Tibial artery (tissue), 4 donors: Measurements from ENCODE around the gene ZNF462.

Source experiments
- DNase-seq, 2 donors: peaks; one replicate each; pipeline ENCODE4 v3.0.0-alpha.2; 2019
- H3K27ac ChIP-seq, 2 donors: fragments of 200-600 bp; sonication (generic) in 1 of 2; 1 replicate in 1 of 2; 2 replicates in 1 of 2; pipeline ENCODE4 v1.5.1; 2018 to 2019; ENCODE audit warnings: mild to moderate bottlenecking in 1 of 2
- H3K27me3 ChIP-seq, 2 donors: fragments of 200-600 bp; sonication (generic) in 1 of 2; one replicate each; pipeline versions ENCODE4 v1.5.1 to v1.6.0; 2016 to 2019
- H3K36me3 ChIP-seq, 3 donors: fragments of 200-600 bp; sonication (generic) in 2 of 3; one replicate each; pipeline ENCODE4 v1.5.1; 2016 to 2019; ENCODE audit warnings: mild to moderate bottlenecking in 2 of 3
- H3K4me1 ChIP-seq, 4 donors: fragments of 200-600 bp; sonication (generic) in 2 of 4; 1 replicate in 3 of 4; 2 replicates in 1 of 4; pipeline ENCODE4 v1.5.1; 2016 to 2019
- H3K4me3 ChIP-seq, 2 donors: fragments of 200-600 bp; sonication (generic) in 1 of 2; 1 replicate in 1 of 2; 2 replicates in 1 of 2; pipeline ENCODE4 v1.5.1; 2018 to 2019; ENCODE audit warnings: mild to moderate bottlenecking in 2 of 2
- H3K9me3 ChIP-seq, 3 donors: fragments of 200-600 bp; sonication (generic) in 1 of 3; one replicate each; pipeline ENCODE4 v1.5.1; 2016 to 2019
- CTCF ChIP-seq, 2 experiments: fragments of 200-600 bp in 1 of 2; fragments of 450-650 bp in 1 of 2; IDR thresholded peaks; one replicate each; pipeline ENCODE4 v1.5.1; 2017 to 2019; ENCODE audit warnings: antibody characterized with exemption in 2 of 2, mild to moderate bottlenecking in 1 of 2, moderate library complexity in 1 of 2
- intact Hi-C: fragments of 100-400 bp; cut with DNase I; formaldehyde crosslinking; loops from one replicate; pipeline ENCODE4 v1.15.0; 2023; ENCODE audit warnings: low total_unique reads

ZNF462 gene

GRCh38 chr9:106877345-106877744 is 14.4 kb downstream of the ZNF462 start:
- intact Hi-C loops = no loop called here
- H3K9me3 ChIP-seq = no peaks in the 10 kb centered on the region

GRCh38 chr9:106878081-106878837 is 15.3 kb downstream of the ZNF462 start:
- DNase-seq = no peak
- no peak for TF ChIP-seq CTCF (IDR thresholded peaks at IDR 0.05)
- no peaks in the 10 kb centered on the region for H3K27me3 ChIP-seq
- no peaks in the 10 kb centered on the region for H3K9me3 ChIP-seq
- H3K27ac ChIP-seq = peak overlapping the region in 1 of 2 donors; percentile 27
- H3K4me3 ChIP-seq = no peak overlapping the region
- H3K36me3 ChIP-seq = no peaks in the 10 kb centered on the region
- H3K4me1 ChIP-seq = peaks cover 0 to 27% (median 14%) of the 10 kb centered on the region in 4 donors
- intact Hi-C loops = no loop called here

More at GRCh38 chr9:106877345-106877744, 14.4 kb downstream of the ZNF462 start:
- Histone ChIP-seq H3K27ac (no peak overlapping the region), H3K36me3 (no peaks in the 10 kb centered on the region), H3K27me3 (no peaks in the 10 kb centered on the region), H3K4me1 (peaks cover 0 to 27% (median 14%) of the 10 kb centered on the region in 4 donors), H3K4me3 (no peak overlapping the region)
- no peak for DNase-seq
- no peak for TF ChIP-seq CTCF (IDR thresholded peaks at IDR 0.05)

- peak in 1 of 2 donors; percentile 74 for DNase-seq
- no peaks in the 10 kb centered on the region for H3K36me3 ChIP-seq
- peaks cover 0 to 27% (median 14%) of the 10 kb centered on the region in 4 donors for H3K4me1 ChIP-seq
- peak overlapping the region in 1 of 2 donors; percentile 27 for H3K27ac ChIP-seq
- no peaks in the 10 kb centered on the region for H3K27me3 ChIP-seq
- no peak overlapping the region for H3K4me3 ChIP-seq
- no peaks in the 10 kb centered on the region for H3K9me3 ChIP-seq
- intact Hi-C loops = no loop called here
- TF ChIP-seq CTCF (IDR thresholded peaks at IDR 0.05) = no peak
Measured at GRCh38 chr9:106878934-106879333, 16.0 kb downstream of the ZNF462 start.

GRCh38 chr9:106879439-106879882 is 16.5 kb downstream of the ZNF462 start:
- intact Hi-C loops = no loop called here

GRCh38 chr9:106880081-106880480 is 17.1 kb downstream of the ZNF462 start:
- Histone ChIP-seq H3K9me3 (no peaks in the 10 kb centered on the region), H3K4me3 (no peak overlapping the region), H3K36me3 (no peaks in the 10 kb centered on the region), H3K4me1 (peaks cover 0 to 34% (median 16%) of the 10 kb centered on the region in 4 donors), H3K27ac (peak overlapping the region in 1 of 2 donors; percentile 10), H3K27me3 (no peaks in the 10 kb centered on the region)
- TF ChIP-seq CTCF (IDR thresholded peaks at IDR 0.05) = no peak
- intact Hi-C loops = no loop called here
- no peak for DNase-seq

More at GRCh38 chr9:106879439-106879882, 16.5 kb downstream of the ZNF462 start:
- H3K27me3 ChIP-seq = no peaks in the 10 kb centered on the region
- peaks cover 0 to 29% (median 14%) of the 10 kb centered on the region in 4 donors for H3K4me1 ChIP-seq
- H3K36me3 ChIP-seq = no peaks in the 10 kb centered on the region
- no peak for DNase-seq
- H3K27ac ChIP-seq = no peak overlapping the region
- no peak for TF ChIP-seq CTCF (IDR thresholded peaks at IDR 0.05)
- H3K4me3 ChIP-seq = no peak overlapping the region
- H3K9me3 ChIP-seq = no peaks in the 10 kb centered on the region
